PC-9 (cell line): Measurements from ENCODE around the gene GRID2. TPM values are rescaled to one million over a fixed set of nuclear protein-coding genes. Genes with fewer than 3 reads are reported as not detected.

ENCODE experiments used
- BruUV-seq: library from RNA; stranded (reverse); fragments of 400-500 nt; replicated peaks from 2 replicates; lab custom pipeline; 2021; lab: Mats Ljungman, UMichigan
- CTCF ChIA-PET: fragments of 300-600 bp; sonication (Branson Sonifier 250); formaldehyde crosslinking; loops from one replicate; lab custom pipeline; 2022; ENCODE audit warnings: antibody characterized with exemption; lab: Charles Lee
- POLR2A ChIA-PET: fragments of 300-600 bp; sonication (Branson Sonifier 250); formaldehyde crosslinking; loops from one replicate; lab custom pipeline; 2022; ENCODE audit warnings: antibody characterized with exemption; ENCODE audit not compliant: unreplicated experiment; lab: Charles Lee
- DNase-seq, 2 experiments: peaks; one replicate each; pipeline versions ENCODE4 v3.0.0 to v3.0.0-alpha.2; 2015 to 2022; ENCODE audit warnings: mixed read lengths in 1 of 2
- H2AFZ ChIP-seq: fragments of 200-600 bp; sonication (generic); 2 replicates; pipeline ENCODE4 v1.8.1; 2017; ENCODE audit warnings: antibody characterized with exemption
- H3F3A ChIP-seq: fragments of 200-600 bp; sonication (generic); 2 replicates; pipeline ENCODE4 v1.8.1; 2017; ENCODE audit warnings: antibody characterized with exemption, mild to moderate bottlenecking, low read depth; ENCODE audit not compliant: insufficient read depth
- H3K27ac ChIP-seq: fragments of 200-600 bp; sonication (generic); 2 replicates; pipeline ENCODE4 v1.6.1; 2016; ENCODE audit warnings: mixed run types
- H3K27me3 ChIP-seq: fragments of 200-600 bp; sonication (generic); 2 replicates; pipeline ENCODE4 v1.6.1; 2016; ENCODE audit warnings: low read depth, mixed run types; ENCODE audit not compliant: insufficient read depth
- H3K36me3 ChIP-seq: fragments of 200-600 bp; sonication (generic); 2 replicates; pipeline ENCODE4 v1.6.1; 2016; ENCODE audit warnings: low read depth, mixed run types
- H3K4me1 ChIP-seq: fragments of 200-600 bp; sonication (generic); replicated peaks from 2 replicates; pipeline ENCODE4 v1.6.1; 2016; ENCODE audit warnings: mixed run types; ENCODE audit not compliant: insufficient read depth
- H3K4me2 ChIP-seq: fragments of 200-600 bp; sonication (generic); 2 replicates; pipeline ENCODE4 v1.6.1; 2017; ENCODE audit warnings: mixed run types
- H3K4me3 ChIP-seq: fragments of 200-600 bp; sonication (generic); 2 replicates; pipeline ENCODE4 v1.6.1; 2016; ENCODE audit warnings: mixed run types
- H3K79me2 ChIP-seq: fragments of 200-600 bp; sonication (generic); 2 replicates; pipeline ENCODE4 v1.6.1; 2017; ENCODE audit warnings: low read depth, mixed run types
- H3K9me2 ChIP-seq: fragments of 200-600 bp; sonication (generic); 2 replicates; pipeline ENCODE4 v1.8.1; 2017; ENCODE audit warnings: mild to moderate bottlenecking; ENCODE audit not compliant: insufficient read depth
- H3K9me3 ChIP-seq: fragments of 200-600 bp; sonication (generic); 2 replicates; pipeline ENCODE4 v1.8.1; 2016; ENCODE audit warnings: low read depth; ENCODE audit not compliant: insufficient read depth
- H4K20me1 ChIP-seq: fragments of 200-600 bp; sonication (generic); 2 replicates; pipeline ENCODE4 v1.8.1; 2017; ENCODE audit not compliant: insufficient read depth
- EZH2 ChIP-seq: fragments of 200-600 bp; sonication (generic); IDR thresholded peaks from 2 replicates; pipeline ENCODE4 v1.8.0; 2017; ENCODE audit warnings: antibody characterized with exemption, low read depth
- intact Hi-C: fragments of 100-400 bp; cut with micrococcal nuclease; formaldehyde crosslinking; loops from one replicate; pipeline ENCODE4 v1.10.0; 2022; ENCODE audit not compliant: unreplicated experiment
- total RNA-seq: library from RNA; stranded (reverse); gene quantifications from 2 replicates; pipeline ENCODE4 v1.2.3, GENCODE V29; 2021
- TF ChIP-seq, protein P1 (sequence below): fragments of 200-600 bp; sonication (generic); conservative IDR thresholded peaks from 2 replicates; pipeline ENCODE4 v1.6.1; 2017; ENCODE audit warnings: mixed run types, antibody characterized with exemption, mild to moderate bottlenecking, moderate library complexity

GRID2 gene
- total RNA-seq, 1 experiment from 2014 or later: not detected

DNA sequence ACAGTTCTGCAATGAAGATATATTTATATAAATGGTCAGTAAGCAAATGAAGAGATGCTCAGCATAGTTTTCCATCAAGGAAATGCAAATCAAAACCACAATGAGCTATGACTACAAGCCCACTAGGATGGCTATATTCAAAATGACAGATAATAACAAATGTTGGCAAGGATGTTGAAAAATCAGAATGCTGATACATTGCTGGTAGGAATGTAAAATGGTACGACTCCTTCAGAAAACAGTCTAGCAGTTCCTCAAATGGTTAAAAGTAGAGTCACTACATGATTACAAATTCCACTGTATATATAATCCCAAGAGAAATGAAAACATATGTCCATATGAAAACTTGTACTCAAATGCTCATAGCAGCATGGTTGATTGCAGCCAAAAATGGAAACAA is 1099.8 kb downstream of the GRID2 start:
- no peaks in the 10 kb centered on the region for H4K20me1 ChIP-seq
- no peaks in the 10 kb centered on the region for H3K27me3 ChIP-seq
- H3K4me2 ChIP-seq: no peak overlapping the region
- no TSS peak for BruUV-seq
- no peak for DNase-seq
- intact Hi-C loops: no loop called here
- CTCF ChIA-PET: no interaction called here
- POLR2A ChIA-PET: no interaction called here
- no peaks in the 10 kb centered on the region for H3F3A ChIP-seq
- H3K9me3 ChIP-seq: no peaks in the 10 kb centered on the region
- H3K4me1 ChIP-seq: no peaks in the 10 kb centered on the region
- no peak overlapping the region for H3K27ac ChIP-seq
- no peaks in the 10 kb centered on the region for H3K36me3 ChIP-seq
- no peak overlapping the region for H3K4me3 ChIP-seq
- no peak overlapping the region for H2AFZ ChIP-seq
- TF ChIP-seq EZH2: no peak
- TF ChIP-seq, protein P1, sequence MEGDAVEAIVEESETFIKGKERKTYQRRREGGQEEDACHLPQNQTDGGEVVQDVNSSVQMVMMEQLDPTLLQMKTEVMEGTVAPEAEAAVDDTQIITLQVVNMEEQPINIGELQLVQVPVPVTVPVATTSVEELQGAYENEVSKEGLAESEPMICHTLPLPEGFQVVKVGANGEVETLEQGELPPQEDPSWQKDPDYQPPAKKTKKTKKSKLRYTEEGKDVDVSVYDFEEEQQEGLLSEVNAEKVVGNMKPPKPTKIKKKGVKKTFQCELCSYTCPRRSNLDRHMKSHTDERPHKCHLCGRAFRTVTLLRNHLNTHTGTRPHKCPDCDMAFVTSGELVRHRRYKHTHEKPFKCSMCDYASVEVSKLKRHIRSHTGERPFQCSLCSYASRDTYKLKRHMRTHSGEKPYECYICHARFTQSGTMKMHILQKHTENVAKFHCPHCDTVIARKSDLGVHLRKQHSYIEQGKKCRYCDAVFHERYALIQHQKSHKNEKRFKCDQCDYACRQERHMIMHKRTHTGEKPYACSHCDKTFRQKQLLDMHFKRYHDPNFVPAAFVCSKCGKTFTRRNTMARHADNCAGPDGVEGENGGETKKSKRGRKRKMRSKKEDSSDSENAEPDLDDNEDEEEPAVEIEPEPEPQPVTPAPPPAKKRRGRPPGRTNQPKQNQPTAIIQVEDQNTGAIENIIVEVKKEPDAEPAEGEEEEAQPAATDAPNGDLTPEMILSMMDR: no peak
- H3K79me2 ChIP-seq: no peaks in the 10 kb centered on the region
- H3K9me2 ChIP-seq: no peaks in the 10 kb centered on the region

DNA sequence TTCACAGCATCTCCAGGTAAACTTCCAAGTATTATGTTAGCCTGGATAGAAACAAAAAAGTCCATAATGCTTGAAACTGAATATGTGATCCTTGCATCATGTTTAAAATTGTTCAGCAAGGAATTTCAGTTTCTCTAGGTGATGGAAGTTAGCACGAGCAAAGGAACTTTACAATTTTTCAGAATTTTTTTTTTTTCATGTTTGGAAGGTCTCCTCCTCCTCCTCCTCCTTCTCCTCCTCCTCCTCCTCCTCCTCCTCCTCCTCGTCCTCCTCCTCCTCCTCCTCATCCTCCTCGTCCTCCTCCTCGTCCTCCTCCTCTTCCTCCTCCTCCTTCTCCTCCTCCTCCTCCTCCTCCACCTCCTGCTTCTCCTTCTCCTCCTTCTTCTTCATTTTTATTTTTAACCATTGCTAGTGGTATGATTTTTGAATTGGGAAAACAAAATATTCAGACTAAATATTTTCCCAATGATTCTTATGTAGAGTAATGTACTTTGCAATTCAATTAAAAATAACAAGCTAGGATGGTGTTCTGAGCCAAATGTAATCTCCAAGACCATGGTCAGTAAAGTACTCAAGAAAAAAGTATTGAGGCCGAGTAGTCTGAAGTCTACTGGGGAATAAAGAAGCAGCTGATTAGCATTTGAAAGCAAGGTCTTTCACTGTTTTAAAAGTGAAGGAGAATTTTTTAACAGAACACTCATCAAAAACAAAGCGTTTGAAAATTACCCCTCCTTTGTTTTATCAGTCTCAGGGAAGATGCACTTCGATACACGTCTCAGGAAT is 1103.9 kb downstream of the GRID2 start:
- ChIA-PET CTCF (no interaction called here), POLR2A (no interaction called here)
- intact Hi-C loops: no loop called here
- H3K36me3 ChIP-seq: no peaks in the 10 kb centered on the region
- no peaks in the 10 kb centered on the region for H3K27me3 ChIP-seq
- DNase-seq: no peak
- no peaks in the 10 kb centered on the region for H3K9me3 ChIP-seq
- no peaks in the 10 kb centered on the region for H4K20me1 ChIP-seq
- no peak for TF ChIP-seq EZH2
- TF ChIP-seq, protein P1: no peak
- H3K27ac ChIP-seq: no peak overlapping the region
- no peaks in the 10 kb centered on the region for H3F3A ChIP-seq
- H3K79me2 ChIP-seq: no peaks in the 10 kb centered on the region
- no peaks in the 10 kb centered on the region for H3K4me1 ChIP-seq
- no peak overlapping the region for H3K4me3 ChIP-seq
- BruUV-seq: no TSS peak
- H2AFZ ChIP-seq: no peak overlapping the region
- H3K4me2 ChIP-seq: no peak overlapping the region
- no peaks in the 10 kb centered on the region for H3K9me2 ChIP-seq

DNA sequence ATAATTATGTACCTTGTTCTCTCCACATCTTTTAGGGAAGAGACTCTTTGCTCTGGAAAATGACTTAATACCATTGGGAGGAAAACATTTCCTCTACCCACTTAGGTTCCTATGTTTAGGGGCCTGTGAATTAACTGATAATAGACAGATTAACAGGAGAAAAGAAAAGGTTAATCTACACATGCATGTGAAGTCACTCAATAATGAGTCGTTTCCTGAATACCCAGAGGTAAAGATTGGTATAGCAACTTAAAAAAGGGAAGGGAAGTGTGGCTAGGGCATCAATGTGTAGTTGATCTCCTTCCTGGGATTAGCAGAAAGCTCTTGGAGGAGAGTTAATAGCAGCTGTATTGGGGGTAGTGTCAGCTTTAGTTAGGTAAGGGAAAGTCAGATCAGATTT is 1105.3 kb downstream of the GRID2 start:
- Histone ChIP-seq H2AFZ (no peak overlapping the region), H3K79me2 (no peaks in the 10 kb centered on the region), H3K9me2 (no peaks in the 10 kb centered on the region), H3K4me1 (no peaks in the 10 kb centered on the region), H3K27ac (no peak overlapping the region), H3F3A (no peaks in the 10 kb centered on the region), H3K9me3 (no peaks in the 10 kb centered on the region), H4K20me1 (no peaks in the 10 kb centered on the region), H3K4me2 (no peak overlapping the region), H3K27me3 (no peaks in the 10 kb centered on the region), H3K36me3 (no peaks in the 10 kb centered on the region), H3K4me3 (no peak overlapping the region)
- intact Hi-C loops: no loop called here
- ChIA-PET POLR2A (no interaction called here), CTCF (no interaction called here)
- BruUV-seq: no TSS peak
- no peak for DNase-seq
- TF ChIP-seq, protein P1: no peak
- no peak for TF ChIP-seq EZH2
